IMR-90 (cell line): ENCODE measurements around the gene KCNJ10. TPM values are rescaled to one million over a fixed set of nuclear protein-coding genes. Genes with fewer than 3 reads are reported as not detected.

ENCODE experiments used
- ATAC-seq: fragments of 200-7000 bp; cut with Tn5 transposase; 2 replicates; pipeline ENCODE4 v1.9.1; 2020; ENCODE audit warnings: low read depth, mild to moderate bottlenecking, moderate library complexity
- BruUV-seq: library from RNA; stranded (reverse); fragments of 400-500 nt; replicated peaks from 2 replicates; lab custom pipeline; 2021; lab: Mats Ljungman, UMichigan
- CTCF ChIA-PET: fragments of 300-600 bp; formaldehyde crosslinking; extraction: SDS; loops from one replicate; lab custom pipeline; 2021; ENCODE audit warnings: antibody characterized with exemption; lab: Yijun Ruan, JAX
- POLR2A ChIA-PET: fragments of 300-600 bp; sonication (Branson Sonifier 250); formaldehyde crosslinking; loops from one replicate; lab custom pipeline; 2022; ENCODE audit warnings: antibody characterized with exemption; ENCODE audit not compliant: unreplicated experiment; lab: Charles Lee
- DNase-seq: peaks from one replicate; pipeline ENCODE4 v3.0.0; 2013
- H2AFZ ChIP-seq: replicated peaks from 2 replicates; pipeline ENCODE3; 2013; ENCODE audit warnings: low read length, mild to moderate bottlenecking; ENCODE audit not compliant: poor library complexity
- H2AK5ac ChIP-seq: 2 replicates; pipeline ENCODE4 v1.6.1; 2013; ENCODE audit warnings: low read depth, low read length, inconsistent platforms
- H2AK9ac ChIP-seq: replicated peaks from 2 replicates; pipeline ENCODE3; 2013; ENCODE audit warnings: mild to moderate bottlenecking, low read depth, low read length, moderate library complexity; ENCODE audit not compliant: poor library complexity
- H2BK120ac ChIP-seq: 2 replicates; pipeline ENCODE4 v1.6.1; 2013; ENCODE audit warnings: low read depth, low read length, inconsistent platforms
- H2BK15ac ChIP-seq: 3 replicates; pipeline ENCODE4 v1.6.1; 2013; ENCODE audit warnings: low read depth, low read length, inconsistent platforms
- H2BK20ac ChIP-seq: 2 replicates; pipeline ENCODE4 v1.6.1; 2013; ENCODE audit warnings: low read depth, mild to moderate bottlenecking, inconsistent platforms, low read length, moderate library complexity
- H2BK5ac ChIP-seq: 2 replicates; pipeline ENCODE4 v1.6.1; 2013; ENCODE audit warnings: mild to moderate bottlenecking, low read depth, low read length, inconsistent platforms; ENCODE audit not compliant: poor library complexity, severe bottlenecking
- H3K14ac ChIP-seq: replicated peaks from 2 replicates; pipeline ENCODE4 v1.6.1; 2013; ENCODE audit warnings: low read depth, low read length, inconsistent platforms
- H3K18ac ChIP-seq: 2 replicates; pipeline ENCODE4 v1.6.1; 2013; ENCODE audit warnings: low read depth, low read length, control low read depth
- H3K23ac ChIP-seq: 2 replicates; pipeline ENCODE4 v1.6.1; 2013; ENCODE audit warnings: low read depth, low read length, inconsistent platforms
- H3K27ac ChIP-seq: 2 replicates; pipeline ENCODE4 v1.5.1; 2013; ENCODE audit warnings: mild to moderate bottlenecking, control low read depth, low read length; ENCODE audit not compliant: insufficient read depth
- H3K27me3 ChIP-seq: 2 replicates; pipeline ENCODE4 v1.6.1; 2013; ENCODE audit warnings: low read length; ENCODE audit not compliant: control insufficient read depth, insufficient read depth
- H3K36me3 ChIP-seq: 2 replicates; pipeline ENCODE4 v1.6.1; 2013; ENCODE audit warnings: low read length, mixed read lengths; ENCODE audit not compliant: control insufficient read depth, insufficient read depth
- H3K4ac ChIP-seq: 2 replicates; pipeline ENCODE4 v1.6.1; 2013; ENCODE audit warnings: low read depth, low read length, inconsistent platforms
- H3K4me1 ChIP-seq: 2 replicates; pipeline ENCODE4 v1.6.1; 2013; ENCODE audit warnings: low read length, mixed read lengths; ENCODE audit not compliant: control insufficient read depth, insufficient read depth
- H3K4me2 ChIP-seq: 2 replicates; pipeline ENCODE4 v1.6.1; 2013; ENCODE audit warnings: low read depth, mild to moderate bottlenecking, control low read depth, low read length, moderate library complexity
- H3K4me3 ChIP-seq: 2 replicates; pipeline ENCODE4 v1.5.1; 2013; ENCODE audit warnings: low read depth, mild to moderate bottlenecking, control low read depth, low read length, moderate library complexity; ENCODE audit not compliant: insufficient read depth
- H3K56ac ChIP-seq: 2 replicates; pipeline ENCODE4 v1.6.1; 2013; ENCODE audit warnings: low read length, inconsistent platforms; ENCODE audit not compliant: insufficient read depth; ENCODE audit errors: extremely low read depth
- H3K79me1 ChIP-seq, 2 experiments: 2 replicates each; pipeline ENCODE4 v1.6.1; 2013; ENCODE audit warnings: low read length in 2 of 2, inconsistent platforms in 1 of 2, low read depth in 1 of 2
- H3K9ac ChIP-seq: 2 replicates; pipeline ENCODE4 v1.6.1; 2013; ENCODE audit warnings: low read depth, low read length, control low read depth
- H3K9me1 ChIP-seq: 2 replicates; pipeline ENCODE4 v1.6.1; 2013; ENCODE audit warnings: low read length, inconsistent platforms; ENCODE audit not compliant: insufficient read depth
- H3K9me3 ChIP-seq: 2 replicates; pipeline ENCODE4 v1.6.1; 2013; ENCODE audit warnings: low read length; ENCODE audit not compliant: control insufficient read depth, insufficient read depth
- H4K20me1 ChIP-seq: 2 replicates; pipeline ENCODE4 v1.6.1; 2013; ENCODE audit warnings: low read length, inconsistent platforms; ENCODE audit not compliant: insufficient read depth
- H4K5ac ChIP-seq: 2 replicates; pipeline ENCODE4 v1.6.1; 2013; ENCODE audit warnings: mild to moderate bottlenecking, low read depth, low read length, control low read depth
- H4K8ac ChIP-seq, 2 experiments: 2 replicates each; pipeline ENCODE4 v1.6.1; 2013; ENCODE audit warnings: low read depth in 2 of 2, low read length in 2 of 2, control low read depth in 1 of 2, inconsistent platforms in 1 of 2
- H4K91ac ChIP-seq: 2 replicates; pipeline ENCODE4 v1.6.1; 2013; ENCODE audit warnings: low read depth, low read length, inconsistent platforms; ENCODE audit not compliant: insufficient read depth
- BHLHE40 ChIP-seq: fragments of 150-350 bp; IDR thresholded peaks from 2 replicates; pipeline ENCODE4 v1.6.1; 2016; ENCODE audit warnings: mild to moderate bottlenecking, low read depth, low read length
- CEBPB ChIP-seq: IDR thresholded peaks from 2 replicates; pipeline ENCODE4 v1.6.1; 2012; ENCODE audit warnings: low read depth, low read length, improper control_type of control experiment
- CHD1 ChIP-seq: IDR thresholded peaks from 2 replicates; pipeline ENCODE4 v1.6.1; 2012; ENCODE audit warnings: low read depth, low read length, improper control_type of control experiment
- CTCF ChIP-seq: conservative IDR thresholded peaks from 2 replicates; pipeline ENCODE4 v1.5.1; 2012; ENCODE audit warnings: mild to moderate bottlenecking, low read depth, low read length, improper control_type of control experiment
- ELK1 ChIP-seq: fragments of 150-350 bp; IDR thresholded peaks from 2 replicates; pipeline ENCODE4 v1.6.1; 2016; ENCODE audit warnings: low read depth, mild to moderate bottlenecking, low read length, moderate library complexity, borderline replicate concordance
- MAFK ChIP-seq: IDR thresholded peaks from 2 replicates; pipeline ENCODE4 v1.6.1; 2012; ENCODE audit warnings: low read depth, low read length, improper control_type of control experiment
- MXI1 ChIP-seq: IDR thresholded peaks from 2 replicates; pipeline ENCODE4 v1.6.1; 2012; ENCODE audit warnings: low read depth, mild to moderate bottlenecking, low read length, moderate library complexity, borderline replicate concordance
- RAD21 ChIP-seq: IDR thresholded peaks from 2 replicates; pipeline ENCODE4 v1.6.1; 2012; ENCODE audit warnings: low read length, improper control_type of control experiment
- RCOR1 ChIP-seq: IDR thresholded peaks from 2 replicates; pipeline ENCODE4 v1.6.1; 2012; ENCODE audit warnings: mild to moderate bottlenecking, low read length, improper control_type of control experiment; ENCODE audit not compliant: insufficient replicate concordance
- RFX5 ChIP-seq: IDR thresholded peaks from 2 replicates; pipeline ENCODE4 v1.8.0; 2012; ENCODE audit warnings: low read depth, mild to moderate bottlenecking, low read length, moderate library complexity
- SMC3 ChIP-seq: fragments of 150-350 bp; IDR thresholded peaks from 2 replicates; pipeline ENCODE4 v1.6.1; 2016; ENCODE audit warnings: low read depth, mild to moderate bottlenecking, antibody characterized with exemption, low read length, moderate library complexity
- WGBS, 2 experiments: methylation state at CpG; one replicate each; pipeline versions ENCODE4 v1.1.5 to v1.1.7; 2013; ENCODE audit warnings: missing lambda C conversion rate in 2 of 2; ENCODE audit not compliant: insufficient read length in 1 of 2; ENCODE audit errors: extremely low coverage in 2 of 2; 5-methylcytosine and 5-hydroxymethylcytosine counted together
- dilution Hi-C: fragments of 300-500 bp; cut with HindIII; formaldehyde crosslinking; loops from one replicate; pipeline ENCODE4 v1.14.3; 2018; ENCODE audit warnings: low sequenced_read_pairs; ENCODE audit not compliant: unreplicated experiment
- in situ Hi-C: fragments of 300-500 bp; cut with MboI; formaldehyde crosslinking; loops from 3 replicates; pipeline ENCODE4 v1.14.3; 2019; ENCODE audit warnings: low sequenced_read_pairs, inconsistent platforms, mixed read lengths
- intact Hi-C: fragments of 100-400 bp; cut with micrococcal nuclease; formaldehyde crosslinking; loops from 2 replicates; pipeline ENCODE4 v1.10.0; 2022
- polyA plus RNA-seq, 3 experiments: library from polyadenylated mRNA; depleted of rRNA; stranded (reverse); fragments of >200 nt; gene quantifications; 2 replicates each; pipeline ENCODE4 v1.2.3, GENCODE V29; 2012; ENCODE audit warnings: low replicate concordance in 1 of 3
- total RNA-seq: library from RNA; depleted of rRNA; stranded (reverse); fragments of >200 nt; gene quantifications from 2 replicates; pipeline ENCODE4 v1.2.3, GENCODE V29; 2012

The KCNJ10 gene
- total and polyA plus RNA-seq, 2 of the 4 experiments (the other 2 are of a cell fraction): not detected

GRCh38 chr1:160076295-160076694, 6.3 kb upstream of the KCNJ10 start:
- Histone ChIP-seq H3K4me2 (no peak overlapping the region), H2BK20ac (no peak overlapping the region), H3K4me1 (peaks cover 2% of the 10 kb centered on the region; the same call in 1 of the 2 replicates), H3K27ac (no peak overlapping the region), H2AK9ac (no peak overlapping the region), H4K91ac (no peak overlapping the region), H2AFZ (no peak overlapping the region), H2BK120ac (no peak overlapping the region), H4K5ac (no peak overlapping the region), H3K79me1 (no peaks in the 10 kb centered on the region), H4K20me1 (no peaks in the 10 kb centered on the region), H3K4ac (no peak overlapping the region), H3K56ac (no peak overlapping the region), H3K23ac (no peak overlapping the region), H3K9me1 (no peaks in the 10 kb centered on the region), H3K27me3 (peaks cover 57% of the 10 kb centered on the region), H2AK5ac (no peak overlapping the region), H3K18ac (no peak overlapping the region), H4K8ac (no peak overlapping the region), H2BK5ac (no peak overlapping the region), H3K9ac (no peak overlapping the region), H3K9me3 (no peaks in the 10 kb centered on the region; the same call in 1 of the 2 replicates), H3K36me3 (no peaks in the 10 kb centered on the region), H3K14ac (no peak overlapping the region), H3K4me3 (no peak overlapping the region), H2BK15ac (no peak overlapping the region)
- in situ Hi-C loops (no loop called here), intact Hi-C loops (no loop called here), dilution Hi-C loops (no loop called here)
- POLR2A ChIA-PET: no interaction called here
- TF ChIP-seq CTCF (no peak), BHLHE40 (no peak), RFX5 (no peak), CEBPB (no peak), RCOR1 (no peak), MXI1 (no peak), RAD21 (no peak), ELK1 (no peak), CHD1 (no peak), SMC3 (no peak), MAFK (no peak)
- ATAC-seq: no peak
- BruUV-seq: no TSS peak
- no peak for DNase-seq
- CTCF ChIA-PET: interaction anchor here (0.6 to 2.0 kb wide), 2 partner anchors 10 to 20 kb away, joined by 3 to 7 read pairs; no protein-coding TSS in a partner anchor
- 80% methylated on average over 1 of the region's 3 CpGs; no CpG with 5 or more reads in 1 of the 2 experiments for whole genome bisulfite sequencing, 2 experiments
